Ectodermal cell (in vitro differentiated cells): ENCODE results near the gene PARD3B.

Experiments used
- H3K27ac ChIP-seq: 2 replicates; pipeline ENCODE4 v1.7.0; 2013; ENCODE audit warnings: mild to moderate bottlenecking, low read depth, low read length; ENCODE audit not compliant: insufficient read depth, poor library complexity, severe bottlenecking
- H3K27me3 ChIP-seq: 2 replicates; pipeline ENCODE4 v1.7.0; 2013; ENCODE audit warnings: mild to moderate bottlenecking, low read length; ENCODE audit not compliant: insufficient read depth, control insufficient read depth, poor library complexity, severe bottlenecking
- H3K36me3 ChIP-seq: one replicate; pipeline ENCODE4 v1.7.0; 2013; ENCODE audit warnings: low read length; ENCODE audit not compliant: control insufficient read depth, insufficient read depth
- H3K4me1 ChIP-seq: one replicate; pipeline ENCODE4 v1.7.0; 2013; ENCODE audit warnings: low read length; ENCODE audit not compliant: control insufficient read depth, insufficient read depth
- H3K4me3 ChIP-seq: 2 replicates; pipeline ENCODE4 v1.7.0; 2013; ENCODE audit warnings: low read depth, low read length, control low read depth; ENCODE audit not compliant: insufficient read depth
- H3K9me3 ChIP-seq: 2 replicates; pipeline ENCODE4 v1.7.0; 2013; ENCODE audit warnings: mild to moderate bottlenecking, low read length, moderate library complexity; ENCODE audit not compliant: control insufficient read depth
- WGBS, 2 experiments: methylation state at CpG; one replicate each; pipeline ENCODE4 v1.1.7; 2013; ENCODE audit warnings: missing lambda C conversion rate in 2 of 2; 5-methylcytosine and 5-hydroxymethylcytosine counted together

Gene PARD3B

DNA sequence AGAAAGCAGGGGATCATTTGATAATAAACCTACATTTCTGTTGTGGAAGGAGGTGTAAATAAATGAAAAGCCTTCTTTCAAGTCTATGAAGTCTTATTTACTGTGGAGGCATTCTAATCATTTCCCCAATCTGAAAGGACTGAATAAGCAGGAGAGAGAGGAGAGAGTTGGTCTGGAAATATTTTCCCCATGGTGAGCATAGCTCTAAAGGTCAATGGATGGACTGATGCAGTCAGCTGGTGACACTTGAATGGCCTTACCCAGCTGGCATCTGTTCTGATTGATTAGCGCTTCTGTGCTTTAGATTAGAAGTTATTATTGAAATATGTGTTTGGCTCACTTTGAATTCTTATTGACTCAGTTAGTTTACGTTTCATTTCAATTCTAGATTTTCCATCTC is 122.7 kb downstream of the PARD3B start:
- 89 to 94% methylated on average over 2 of the region's 2 CpGs for WGBS, 2 experiments
- H3K4me3 ChIP-seq, result no peak overlapping the region
- no peaks in the 10 kb centered on the region for H3K9me3 ChIP-seq
- no peak overlapping the region for H3K27ac ChIP-seq
- H3K27me3 ChIP-seq, result no peaks in the 10 kb centered on the region
- no peaks in the 10 kb centered on the region for H3K4me1 ChIP-seq
- no peaks in the 10 kb centered on the region for H3K36me3 ChIP-seq

GRCh38 chr2:204669382-204669781 is 124.1 kb downstream of the PARD3B start:
- Histone ChIP-seq H3K27me3 (no peaks in the 10 kb centered on the region), H3K27ac (no peak overlapping the region), H3K4me3 (no peak overlapping the region), H3K9me3 (no peaks in the 10 kb centered on the region), H3K4me1 (no peaks in the 10 kb centered on the region), H3K36me3 (no peaks in the 10 kb centered on the region)
- WGBS, 2 experiments, result 94 to 96% methylated on average over 3 of the region's 3 CpGs

DNA sequence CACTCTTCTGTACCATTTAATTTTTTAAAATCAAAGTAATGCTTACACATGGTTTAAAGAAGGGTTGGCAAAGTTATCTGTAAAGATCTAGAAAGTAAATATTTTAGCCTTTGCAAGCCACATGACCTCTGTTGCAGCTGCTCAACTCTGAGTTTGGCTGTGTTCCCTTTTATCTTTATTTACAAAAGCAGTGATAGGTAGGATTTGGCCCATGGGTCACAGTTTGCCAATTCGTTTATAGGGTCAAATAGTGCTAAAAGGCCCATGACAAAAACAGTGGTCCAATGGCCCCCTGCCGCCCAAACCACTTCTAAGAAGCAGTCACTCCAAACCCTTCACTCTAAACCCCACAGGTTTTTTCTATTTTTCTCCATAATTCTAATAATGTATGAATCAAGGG is 124.8 kb downstream of the PARD3B start:
- Histone ChIP-seq H3K9me3 (no peaks in the 10 kb centered on the region), H3K27me3 (no peaks in the 10 kb centered on the region), H3K4me1 (no peaks in the 10 kb centered on the region), H3K27ac (no peak overlapping the region), H3K4me3 (no peak overlapping the region), H3K36me3 (no peaks in the 10 kb centered on the region)
- 69 to 80% methylated on average over 2 of the region's 2 CpGs for whole genome bisulfite sequencing, 2 experiments

DNA sequence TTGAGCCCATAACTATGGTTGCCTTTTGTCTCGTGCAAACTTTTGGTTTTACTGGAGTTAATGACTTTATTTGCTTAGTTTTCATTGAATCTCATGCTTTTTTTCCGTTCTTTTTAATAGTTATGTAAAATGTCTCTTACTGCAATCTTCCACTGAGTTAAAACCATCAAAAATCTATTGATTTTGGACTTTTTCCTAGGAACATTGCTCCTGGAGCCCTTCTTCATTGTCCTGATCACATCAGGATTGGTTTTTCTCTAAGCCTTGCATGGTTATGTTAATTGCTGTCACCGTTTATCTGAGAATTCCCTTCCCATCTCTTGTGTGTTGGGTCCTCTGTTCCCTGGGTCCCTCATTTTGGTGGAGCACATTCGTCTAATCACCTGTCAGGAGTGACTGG is 125.5 kb downstream of the PARD3B start:
- no peaks in the 10 kb centered on the region for H3K9me3 ChIP-seq
- no peak overlapping the region for H3K4me3 ChIP-seq
- 69 to 71% methylated on average over 4 of the region's 4 CpGs for WGBS, 2 experiments
- no peaks in the 10 kb centered on the region for H3K27me3 ChIP-seq
- H3K4me1 ChIP-seq, result no peaks in the 10 kb centered on the region
- no peak overlapping the region for H3K27ac ChIP-seq
- H3K36me3 ChIP-seq, result no peaks in the 10 kb centered on the region

GRCh38 chr2:204672772-204673171 is 127.5 kb downstream of the PARD3B start:
- no peaks in the 10 kb centered on the region for H3K4me1 ChIP-seq
- H3K9me3 ChIP-seq, result no peaks in the 10 kb centered on the region
- no peak overlapping the region for H3K27ac ChIP-seq
- no peaks in the 10 kb centered on the region for H3K27me3 ChIP-seq
- no peak overlapping the region for H3K4me3 ChIP-seq
- 83 to 86% methylated on average over 4 of the region's 4 CpGs for WGBS, 2 experiments
- no peaks in the 10 kb centered on the region for H3K36me3 ChIP-seq

DNA sequence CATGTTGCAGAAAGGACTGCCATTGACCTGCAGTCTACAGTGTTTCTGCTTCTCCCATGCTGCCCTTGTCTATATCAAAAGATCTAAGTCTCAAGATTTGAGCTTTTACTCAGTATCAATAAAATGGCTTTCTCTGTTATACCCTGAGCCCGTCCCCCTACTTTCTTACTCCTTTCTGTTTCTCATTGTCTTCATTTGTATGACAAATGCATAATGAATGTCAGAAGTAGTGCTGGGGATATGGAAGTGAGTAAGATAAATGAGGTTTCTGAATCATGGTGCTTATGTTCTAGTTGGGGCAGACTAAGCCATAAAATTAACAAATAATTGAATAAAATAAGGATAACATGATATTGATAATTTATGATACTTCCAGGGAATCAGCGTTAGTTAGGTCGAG is 128.6 kb downstream of the PARD3B start:
- Histone ChIP-seq H3K9me3 (no peaks in the 10 kb centered on the region), H3K4me3 (no peak overlapping the region), H3K4me1 (no peaks in the 10 kb centered on the region), H3K27me3 (no peaks in the 10 kb centered on the region), H3K36me3 (no peaks in the 10 kb centered on the region), H3K27ac (no peak overlapping the region)
- 78 to 94% methylated on average over 3 of the region's 3 CpGs for WGBS, 2 experiments

- no peaks in the 10 kb centered on the region for H3K9me3 ChIP-seq
- H3K27me3 ChIP-seq, result no peaks in the 10 kb centered on the region
- H3K27ac ChIP-seq, result no peak overlapping the region
- H3K36me3 ChIP-seq, result no peaks in the 10 kb centered on the region
- H3K4me3 ChIP-seq, result no peak overlapping the region
- WGBS, 2 experiments, result 95 to 96% methylated on average over 10 of the region's 10 CpGs
- H3K4me1 ChIP-seq, result no peaks in the 10 kb centered on the region
Observed at GRCh38 chr2:204678031-204678430, 132.8 kb downstream of the PARD3B start.

GRCh38 chr2:204680576-204680975 is 135.3 kb downstream of the PARD3B start:
- H3K27ac ChIP-seq, result no peak overlapping the region
- WGBS, 2 experiments, result 94% methylated on average over 2 of the region's 2 CpGs; no CpG with 5 or more reads in 1 of the 2 experiments

DNA sequence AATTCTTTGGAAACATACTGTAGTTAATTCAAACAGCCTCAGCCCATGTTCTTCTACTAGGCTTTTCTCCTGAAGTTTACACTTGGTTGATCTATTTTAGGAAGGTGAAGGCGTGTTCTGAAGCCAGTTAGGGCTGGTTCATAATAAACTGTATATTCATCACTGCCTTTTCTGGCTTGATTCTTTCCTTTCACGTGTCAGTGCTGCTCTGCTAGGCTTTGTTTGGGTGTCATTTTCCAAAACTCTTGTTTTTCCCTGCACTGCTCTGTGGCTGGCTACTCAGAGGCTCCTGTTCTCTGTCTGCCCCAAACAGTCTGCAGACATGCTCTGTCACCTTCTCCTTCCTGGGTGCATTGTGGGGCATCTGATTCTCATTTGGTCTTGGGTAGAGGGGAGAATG is 136.1 kb downstream of the PARD3B start:
- no peak overlapping the region for H3K27ac ChIP-seq
- no peaks in the 10 kb centered on the region for H3K4me1 ChIP-seq
- H3K4me3 ChIP-seq, result no peak overlapping the region
- no peaks in the 10 kb centered on the region for H3K27me3 ChIP-seq
- no peaks in the 10 kb centered on the region for H3K9me3 ChIP-seq
- H3K36me3 ChIP-seq, result no peaks in the 10 kb centered on the region
- WGBS, 2 experiments, result 60 to 74% methylated on average over 2 of the region's 2 CpGs

More at GRCh38 chr2:204680576-204680975, 135.3 kb downstream of the PARD3B start:
- Histone ChIP-seq H3K4me1 (no peaks in the 10 kb centered on the region), H3K9me3 (no peaks in the 10 kb centered on the region), H3K36me3 (no peaks in the 10 kb centered on the region), H3K27me3 (no peaks in the 10 kb centered on the region), H3K4me3 (no peak overlapping the region)

GRCh38 chr2:204683384-204683783 is 138.1 kb downstream of the PARD3B start:
- H3K4me3 ChIP-seq, result no peak overlapping the region
- WGBS, 2 experiments, result 93 to 98% methylated on average over 1 of the region's 1 CpG
- H3K36me3 ChIP-seq, result no peaks in the 10 kb centered on the region
- no peaks in the 10 kb centered on the region for H3K9me3 ChIP-seq
- H3K27ac ChIP-seq, result no peak overlapping the region
- no peaks in the 10 kb centered on the region for H3K27me3 ChIP-seq
- no peaks in the 10 kb centered on the region for H3K4me1 ChIP-seq

DNA sequence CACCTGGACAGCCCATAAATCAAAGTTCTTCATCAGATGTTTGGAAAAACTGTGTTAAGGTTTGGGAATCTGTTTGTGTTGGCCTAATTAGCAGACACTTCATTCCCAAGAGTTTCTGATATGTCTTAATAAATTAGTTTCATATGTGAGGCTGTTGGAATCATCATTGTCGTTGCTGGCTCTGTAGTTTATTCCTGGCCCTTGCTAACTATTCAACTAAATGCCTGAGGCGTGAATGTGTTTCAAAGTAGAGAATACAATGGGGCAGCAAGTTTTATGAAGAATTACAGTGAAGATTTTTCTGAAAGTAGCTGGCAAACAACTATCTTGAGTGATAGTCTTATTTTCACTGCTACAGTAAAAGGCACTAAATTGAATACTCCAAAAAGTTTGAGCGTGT is 141.1 kb downstream of the PARD3B start:
- no peaks in the 10 kb centered on the region for H3K36me3 ChIP-seq
- 96 to 97% methylated on average over 3 of the region's 3 CpGs for WGBS, 2 experiments

More for the DNA sequence above, 141.1 kb downstream of the PARD3B start:
- H3K4me1 ChIP-seq, result no peaks in the 10 kb centered on the region
- H3K27me3 ChIP-seq, result no peaks in the 10 kb centered on the region
- no peaks in the 10 kb centered on the region for H3K9me3 ChIP-seq
- no peak overlapping the region for H3K4me3 ChIP-seq
- H3K27ac ChIP-seq, result no peak overlapping the region
